Measurements from ENCODE around the gene RTN4RL2.

DNA sequence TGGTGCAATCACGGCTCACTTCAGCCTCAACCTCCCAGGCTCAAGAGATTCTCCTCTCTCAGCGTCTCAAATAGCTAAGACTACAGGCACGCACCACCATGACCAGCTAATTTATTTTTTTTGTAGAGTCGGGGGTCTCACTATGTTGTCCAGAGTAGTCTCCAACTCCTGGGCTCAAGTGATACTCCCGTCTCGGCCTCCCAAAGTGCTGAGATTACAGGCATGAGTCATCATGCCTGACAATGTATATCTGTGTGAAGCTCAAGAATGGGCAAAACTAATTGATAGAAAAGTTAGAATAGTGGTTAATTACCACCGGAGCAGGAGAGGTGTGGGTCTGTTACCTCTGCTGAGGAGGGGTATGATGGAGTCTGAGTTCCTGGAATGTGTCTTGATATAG, 24.3 kb upstream of the RTN4RL2 start:
- TF ChIP-seq, protein P1, sequence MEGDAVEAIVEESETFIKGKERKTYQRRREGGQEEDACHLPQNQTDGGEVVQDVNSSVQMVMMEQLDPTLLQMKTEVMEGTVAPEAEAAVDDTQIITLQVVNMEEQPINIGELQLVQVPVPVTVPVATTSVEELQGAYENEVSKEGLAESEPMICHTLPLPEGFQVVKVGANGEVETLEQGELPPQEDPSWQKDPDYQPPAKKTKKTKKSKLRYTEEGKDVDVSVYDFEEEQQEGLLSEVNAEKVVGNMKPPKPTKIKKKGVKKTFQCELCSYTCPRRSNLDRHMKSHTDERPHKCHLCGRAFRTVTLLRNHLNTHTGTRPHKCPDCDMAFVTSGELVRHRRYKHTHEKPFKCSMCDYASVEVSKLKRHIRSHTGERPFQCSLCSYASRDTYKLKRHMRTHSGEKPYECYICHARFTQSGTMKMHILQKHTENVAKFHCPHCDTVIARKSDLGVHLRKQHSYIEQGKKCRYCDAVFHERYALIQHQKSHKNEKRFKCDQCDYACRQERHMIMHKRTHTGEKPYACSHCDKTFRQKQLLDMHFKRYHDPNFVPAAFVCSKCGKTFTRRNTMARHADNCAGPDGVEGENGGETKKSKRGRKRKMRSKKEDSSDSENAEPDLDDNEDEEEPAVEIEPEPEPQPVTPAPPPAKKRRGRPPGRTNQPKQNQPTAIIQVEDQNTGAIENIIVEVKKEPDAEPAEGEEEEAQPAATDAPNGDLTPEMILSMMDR (IDR thresholded peaks at IDR 0.05), result no peak
- no peak for TF ChIP-seq POLR2A (IDR thresholded peaks at IDR 0.05)
